Large intestine (tissue), 3 donors: ENCODE measurements around the gene MYO7B. TPM values are rescaled to one million over a fixed set of nuclear protein-coding genes. Genes with fewer than 3 reads are reported as not detected.

ENCODE experiments used
- DNase-seq, 2 donors: peaks; one replicate each; pipeline versions ENCODE4 v3.0.0 to v3.0.0-alpha.2; 2013
- H3K27ac ChIP-seq: one replicate; pipeline ENCODE4 v1.5.1; 2013; ENCODE audit warnings: low read length
- H3K27me3 ChIP-seq: 2 replicates; pipeline ENCODE4 v1.6.1; 2013; ENCODE audit warnings: low read length; ENCODE audit not compliant: control insufficient read depth, insufficient read depth
- H3K36me3 ChIP-seq: 2 replicates; pipeline ENCODE4 v1.6.1; 2013; ENCODE audit warnings: low read length; ENCODE audit not compliant: control insufficient read depth, insufficient read depth
- H3K4me1 ChIP-seq: one replicate; pipeline ENCODE4 v1.6.1; 2013; ENCODE audit warnings: low read length; ENCODE audit not compliant: control insufficient read depth, insufficient read depth
- H3K4me3 ChIP-seq: one replicate; pipeline ENCODE4 v1.5.1; 2013; ENCODE audit warnings: low read length
- H3K9me3 ChIP-seq: one replicate; pipeline ENCODE4 v1.6.1; 2013; ENCODE audit warnings: mild to moderate bottlenecking, low read depth, low read length, moderate library complexity; ENCODE audit not compliant: control insufficient read depth
- WGBS: methylation state at CpG from one replicate; pipeline ENCODE4 v1.1.5; 2013; ENCODE audit warnings: low lambda C conversion rate; ENCODE audit not compliant: insufficient coverage; 5-methylcytosine and 5-hydroxymethylcytosine counted together
- polyA plus RNA-seq: library from polyadenylated mRNA; unstranded; fragments of 120-200 nt; gene quantifications from one replicate; pipeline ENCODE4 v1.2.1, GENCODE V29; 2013

MYO7B gene
- polyA plus RNA-seq, 1 donor: 254 TPM

DNA sequence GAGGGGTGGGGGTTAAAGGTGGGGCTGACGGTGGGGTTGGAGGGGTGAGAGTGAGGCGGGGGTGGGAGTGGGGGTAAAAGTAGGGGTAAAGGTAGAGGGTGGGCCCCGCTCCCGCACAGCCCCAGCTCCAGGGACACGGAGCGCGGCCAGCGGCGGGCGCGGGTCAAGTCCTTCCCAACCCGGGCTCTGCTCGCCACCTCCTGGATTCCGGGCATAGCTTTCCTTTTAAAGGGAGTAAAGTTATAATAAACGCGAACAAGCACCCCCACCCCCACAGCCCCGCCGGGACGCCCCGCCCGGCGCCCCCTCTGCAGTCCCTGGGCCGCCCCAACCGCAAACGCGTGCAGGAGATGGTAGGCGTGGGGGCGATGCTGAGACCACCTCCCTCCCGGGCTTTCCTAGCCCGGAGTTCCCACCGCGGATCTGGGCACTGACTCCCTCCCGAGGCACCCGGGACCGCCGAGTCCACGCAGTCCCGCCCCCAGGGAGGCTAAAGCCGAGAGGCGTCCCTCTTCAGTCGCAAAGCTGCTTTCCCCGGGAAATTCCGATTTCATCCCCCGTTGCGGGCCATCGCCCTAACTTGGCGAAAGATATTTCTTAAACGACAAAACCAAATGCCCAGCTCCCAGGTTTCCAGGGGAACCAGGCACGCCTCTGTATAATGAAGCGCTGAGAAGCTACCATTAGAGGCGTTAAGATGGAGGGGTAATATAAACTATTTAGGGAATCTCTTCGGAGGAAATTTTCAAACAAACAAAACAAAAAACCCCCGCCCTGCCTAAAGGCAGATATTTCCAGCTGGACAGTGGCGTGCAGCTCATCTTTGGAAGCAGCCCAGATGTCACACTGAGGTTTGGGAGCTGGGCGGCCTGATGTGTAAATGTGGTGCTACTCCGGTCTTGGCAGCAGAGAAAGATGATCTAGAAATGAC, 140.1 kb downstream of the MYO7B start, which contains the start of gene LIMS2:
TSS of gene LIMS2 (minus strand) at position 200 of the 931 bp plus-strand sequence. CDS start 506 bp downstream, outside the sequence.
- Histone ChIP-seq H3K27me3 (peaks cover 72% of the 10 kb centered on the region), H3K9me3 (no peaks in the 10 kb centered on the region), H3K27ac (no peak within 1 kb of the TSS), H3K36me3 (no peaks in the 10 kb centered on the region), H3K4me1 (no peaks in the 10 kb centered on the region), H3K4me3 (peak within 1 kb of the TSS; percentile 40)
- WGBS: 9% methylated on average over 4 of the region's 56 CpGs
- peak in 1 of 2 donors; percentile 32 for DNase-seq

DNA sequence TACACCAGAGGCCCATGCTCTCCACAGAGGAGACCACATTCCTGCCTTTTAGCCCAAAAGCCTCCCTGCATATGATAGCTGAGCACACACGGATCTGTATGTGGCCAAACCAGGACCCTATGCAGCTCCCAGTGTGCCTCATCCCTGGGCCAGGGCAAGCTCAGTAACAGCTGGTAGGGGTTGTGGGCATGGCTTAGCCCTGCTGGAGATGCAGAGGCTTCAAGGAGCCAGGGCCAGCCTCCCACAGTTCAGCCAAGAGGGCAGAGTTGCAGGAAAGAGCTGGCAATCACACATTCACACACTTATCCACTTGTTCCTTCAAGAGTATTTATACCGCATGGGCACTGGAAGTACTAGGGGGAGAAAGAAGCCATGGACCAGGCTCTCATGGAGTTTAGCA, 141.4 kb downstream of the MYO7B start:
- H3K27ac ChIP-seq: no peak overlapping the region
- peaks cover 72% of the 10 kb centered on the region for H3K27me3 ChIP-seq
- H3K4me3 ChIP-seq: no peak overlapping the region
- DNase-seq: no peak
- WGBS: no CpG with 5 or more reads among the region's 2 CpGs
- H3K36me3 ChIP-seq: no peaks in the 10 kb centered on the region
- H3K9me3 ChIP-seq: no peaks in the 10 kb centered on the region
- no peaks in the 10 kb centered on the region for H3K4me1 ChIP-seq

DNA sequence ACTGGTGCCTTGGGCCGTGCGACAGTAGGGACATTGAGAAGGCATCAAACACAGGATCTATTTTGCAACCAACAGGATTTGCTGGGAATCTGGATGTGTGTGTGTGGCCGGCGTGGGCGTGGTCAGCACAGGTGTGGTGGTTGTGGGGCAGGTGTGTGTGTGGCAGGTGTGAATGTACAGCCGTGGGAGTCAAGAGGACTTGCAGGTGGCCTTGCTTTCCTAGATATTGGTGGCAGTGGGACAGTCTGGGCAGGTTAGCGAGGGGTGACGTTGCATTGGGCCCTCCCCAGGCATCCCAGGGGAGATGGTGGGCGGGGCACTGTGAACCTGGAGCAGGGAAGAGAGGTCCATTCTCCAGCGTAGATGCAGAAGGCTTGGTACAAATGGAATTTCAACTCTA, 143.0 kb downstream of the MYO7B start:
- no peaks in the 10 kb centered on the region for H3K36me3 ChIP-seq
- peaks cover 60% of the 10 kb centered on the region for H3K27me3 ChIP-seq
- no peak overlapping the region for H3K27ac ChIP-seq
- no peak overlapping the region for H3K4me3 ChIP-seq
- no peak for DNase-seq
- WGBS: no CpG with 5 or more reads among the region's 10 CpGs
- H3K9me3 ChIP-seq: no peaks in the 10 kb centered on the region
- no peaks in the 10 kb centered on the region for H3K4me1 ChIP-seq

DNA sequence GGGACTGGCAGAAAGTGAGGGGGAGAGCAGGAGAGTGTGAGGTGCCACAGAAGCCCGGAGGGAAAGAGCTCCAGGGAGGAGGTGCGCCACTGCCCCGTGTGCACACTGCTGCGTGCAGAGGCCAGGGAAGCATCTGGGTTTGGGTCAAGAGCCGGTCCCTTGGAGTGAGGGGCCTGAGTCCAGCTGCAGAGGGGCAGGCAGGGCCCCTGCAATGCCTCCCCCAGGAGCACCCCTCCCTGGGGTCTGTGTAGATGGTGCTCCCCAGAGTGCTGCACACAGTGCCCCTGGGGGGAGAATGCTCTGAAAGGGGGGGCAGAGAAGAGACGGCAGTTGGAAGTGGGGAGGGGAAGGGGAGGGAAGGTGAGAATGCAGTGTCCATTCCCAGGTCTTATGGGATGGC, 143.5 kb downstream of the MYO7B start:
- Histone ChIP-seq H3K4me1 (no peaks in the 10 kb centered on the region), H3K4me3 (no peak overlapping the region), H3K27ac (no peak overlapping the region), H3K9me3 (no peaks in the 10 kb centered on the region), H3K36me3 (no peaks in the 10 kb centered on the region), H3K27me3 (peaks cover 55% of the 10 kb centered on the region)
- no peak for DNase-seq
- WGBS: no CpG with 5 or more reads among the region's 6 CpGs

DNA sequence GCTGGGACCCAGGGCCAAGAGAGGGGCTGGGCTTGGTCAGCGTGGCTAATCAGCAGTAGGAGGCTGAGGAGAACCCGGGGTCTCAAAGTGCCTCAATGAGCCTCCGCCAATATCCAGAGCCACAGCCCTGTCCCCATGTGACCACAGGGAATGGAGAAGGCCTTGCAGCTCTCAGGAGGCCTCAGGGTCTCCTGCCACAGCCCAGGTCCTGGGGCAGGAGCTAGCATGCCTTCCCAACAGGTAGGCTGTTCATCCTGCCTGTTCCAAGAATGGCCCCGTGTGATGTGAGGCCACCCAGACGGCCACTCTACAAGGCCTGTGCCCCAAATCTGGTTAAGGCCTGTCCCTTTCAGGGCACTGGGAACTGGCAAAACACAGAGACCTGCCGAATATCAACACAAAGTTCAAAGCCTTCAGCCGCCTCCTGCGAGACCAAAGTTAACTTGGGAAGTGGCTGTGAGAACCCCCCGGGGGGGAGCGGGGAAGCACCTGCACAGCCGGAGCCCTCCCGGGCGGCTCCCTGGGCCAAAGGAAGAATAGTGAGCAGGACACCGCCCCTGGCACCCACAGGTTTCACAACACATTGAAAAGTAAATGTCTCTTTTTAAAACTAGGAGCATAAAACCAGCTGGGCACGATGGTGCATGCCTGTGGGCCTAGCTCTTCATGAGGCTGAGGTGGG, 144.3 kb downstream of the MYO7B start:
- Histone ChIP-seq H3K4me1 (no peaks in the 10 kb centered on the region), H3K36me3 (no peaks in the 10 kb centered on the region), H3K27me3 (peaks cover 48% of the 10 kb centered on the region), H3K4me3 (no peak overlapping the region), H3K9me3 (no peaks in the 10 kb centered on the region), H3K27ac (no peak overlapping the region)
- no CpG with 5 or more reads among the region's 15 CpGs for WGBS
- no peak for DNase-seq

DNA sequence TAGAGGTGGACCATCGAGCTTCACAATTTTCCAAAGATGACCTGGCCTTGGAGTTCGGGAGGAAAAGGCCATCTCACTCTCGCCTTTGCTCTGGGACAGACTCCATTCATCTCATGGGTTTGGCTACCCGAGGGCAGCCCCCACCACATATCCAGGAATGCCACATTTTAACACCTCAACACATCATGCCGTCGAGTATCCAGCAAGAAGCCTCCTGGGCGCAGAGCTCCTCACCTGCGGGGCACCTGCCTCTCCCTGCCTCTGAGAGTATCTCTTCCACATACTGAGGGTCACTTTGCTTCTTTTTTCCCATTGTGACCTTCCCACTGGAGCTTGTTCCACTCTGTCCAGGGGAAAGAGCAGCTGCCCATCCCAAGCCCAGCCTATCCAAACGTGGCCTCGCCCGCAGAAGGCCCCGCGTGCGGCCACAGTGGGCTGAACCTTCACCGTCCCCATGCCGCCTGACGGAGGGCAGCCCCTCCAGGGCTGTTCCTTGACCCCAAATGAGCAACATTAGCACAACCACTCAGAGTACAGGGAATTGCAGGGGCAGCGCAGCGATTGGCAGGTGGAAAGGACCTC, 145.3 kb downstream of the MYO7B start:
- Histone ChIP-seq H3K4me3 (no peak overlapping the region), H3K9me3 (no peaks in the 10 kb centered on the region)
- WGBS: no CpG with 5 or more reads among the region's 19 CpGs

DNA sequence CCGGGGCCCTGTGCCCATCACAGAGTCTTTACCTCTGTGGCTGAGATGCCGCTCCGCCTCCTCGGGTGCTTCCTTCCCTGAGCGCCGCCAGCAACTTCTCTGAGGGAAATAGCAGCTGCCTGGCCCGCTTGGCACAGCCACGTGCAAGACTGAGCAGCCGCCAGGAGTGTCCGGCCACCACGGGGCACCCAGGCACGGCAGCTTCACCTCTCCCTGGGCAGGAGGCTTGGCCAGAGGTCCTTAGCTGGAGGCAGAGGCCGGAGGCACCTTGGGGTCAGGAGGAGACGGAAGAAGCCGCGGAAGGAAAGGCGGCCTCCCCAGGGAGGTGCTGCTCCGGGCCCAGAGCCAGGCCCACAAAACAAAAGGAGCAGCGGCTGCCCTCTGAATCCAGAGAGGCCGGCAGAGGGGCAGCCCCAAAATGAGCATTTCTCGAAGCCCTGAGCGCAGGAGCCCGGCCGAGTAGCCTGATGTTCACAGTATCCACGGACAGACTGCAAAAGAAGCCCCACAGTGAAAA, 145.9 kb downstream of the MYO7B start:
- Histone ChIP-seq H3K9me3 (no peaks in the 10 kb centered on the region), H3K27me3 (peaks cover 38% of the 10 kb centered on the region), H3K27ac (peak overlapping the region; percentile 21), H3K4me3 (no peak overlapping the region), H3K36me3 (no peaks in the 10 kb centered on the region), H3K4me1 (no peaks in the 10 kb centered on the region)
- no peak for DNase-seq
- WGBS: 100% methylated on average over 1 of the region's 25 CpGs

More for the DNA sequence above, 145.3 kb downstream of the MYO7B start:
- peaks cover 43% of the 10 kb centered on the region for H3K27me3 ChIP-seq
- no peaks in the 10 kb centered on the region for H3K4me1 ChIP-seq
- no peak overlapping the region for H3K27ac ChIP-seq
- no peak for DNase-seq
- H3K36me3 ChIP-seq: no peaks in the 10 kb centered on the region

DNA sequence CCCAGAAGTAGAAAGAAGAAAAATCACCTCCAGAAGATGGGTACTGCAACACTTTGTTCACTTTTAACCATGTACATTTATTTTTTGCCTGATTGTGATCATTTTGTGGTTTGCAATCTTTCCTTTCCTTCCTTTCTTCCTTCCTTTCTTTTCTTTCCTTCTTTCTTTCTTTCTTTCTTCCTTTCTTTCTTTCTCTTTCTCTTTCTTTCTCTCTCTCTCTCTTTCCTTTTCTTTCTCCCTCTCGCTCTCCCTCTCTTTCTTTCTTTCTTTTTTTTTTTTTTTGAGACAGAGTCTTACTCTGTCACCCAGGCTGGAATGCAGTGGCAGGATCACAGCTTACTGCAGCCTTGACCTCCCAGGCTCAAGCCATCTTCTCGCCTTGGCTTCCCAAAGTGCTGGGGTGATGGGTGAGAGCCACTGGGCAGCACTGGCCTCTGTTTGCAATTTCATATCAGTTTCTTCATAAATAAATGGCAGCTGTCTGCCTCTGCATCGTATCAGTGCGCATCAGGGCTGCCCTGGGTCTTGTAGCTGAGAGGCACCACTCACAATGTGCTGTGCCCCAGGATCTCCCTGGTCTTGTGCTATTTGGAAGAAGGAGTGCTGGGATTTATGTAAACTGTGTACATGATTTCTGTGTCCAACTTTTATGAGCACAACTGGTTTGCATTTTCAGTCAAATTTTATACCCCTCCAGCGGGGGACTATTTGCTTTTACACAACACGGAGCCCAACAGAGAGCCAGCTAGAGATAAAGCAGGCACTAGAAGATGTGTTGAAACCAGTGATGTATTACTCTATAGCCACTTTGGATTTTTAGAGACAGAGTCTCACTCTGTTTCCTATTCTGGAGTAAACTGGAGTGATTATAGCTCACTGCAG, 146.7 kb downstream of the MYO7B start:
- Histone ChIP-seq H3K9me3 (no peaks in the 10 kb centered on the region), H3K27me3 (peaks cover 29% of the 10 kb centered on the region), H3K36me3 (no peaks in the 10 kb centered on the region), H3K27ac (peak overlapping the region; percentile 17), H3K4me3 (no peak overlapping the region), H3K4me1 (no peaks in the 10 kb centered on the region)
- 64% methylated on average over 1 of the region's 6 CpGs for WGBS
- DNase-seq: no peak

DNA sequence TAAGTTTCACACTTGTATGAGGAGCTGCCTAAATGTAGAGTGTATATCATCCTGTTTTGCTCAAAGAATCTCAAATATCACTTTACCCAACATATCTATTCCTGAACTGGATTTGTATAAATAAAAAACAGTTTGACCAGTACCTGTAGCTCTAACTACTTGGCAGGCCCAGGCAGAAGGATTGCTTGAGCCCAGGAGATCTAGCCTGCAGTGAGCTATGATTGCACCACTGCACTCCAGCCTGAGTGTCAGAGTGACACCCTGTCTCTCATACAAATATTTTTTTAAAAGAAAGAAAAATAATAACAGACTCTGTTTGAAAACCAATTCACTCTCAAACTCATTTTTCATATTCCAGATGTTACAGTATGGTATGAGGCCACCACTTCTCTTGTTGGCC, 147.6 kb downstream of the MYO7B start:
- no peak overlapping the region for H3K4me3 ChIP-seq
- no peak overlapping the region for H3K27ac ChIP-seq
- no peaks in the 10 kb centered on the region for H3K9me3 ChIP-seq
- H3K36me3 ChIP-seq: no peaks in the 10 kb centered on the region
- H3K27me3 ChIP-seq: peaks cover 21% of the 10 kb centered on the region
- DNase-seq: no peak
- H3K4me1 ChIP-seq: no peaks in the 10 kb centered on the region
